Measurements from ENCODE around the gene CFAP52.

DNA sequence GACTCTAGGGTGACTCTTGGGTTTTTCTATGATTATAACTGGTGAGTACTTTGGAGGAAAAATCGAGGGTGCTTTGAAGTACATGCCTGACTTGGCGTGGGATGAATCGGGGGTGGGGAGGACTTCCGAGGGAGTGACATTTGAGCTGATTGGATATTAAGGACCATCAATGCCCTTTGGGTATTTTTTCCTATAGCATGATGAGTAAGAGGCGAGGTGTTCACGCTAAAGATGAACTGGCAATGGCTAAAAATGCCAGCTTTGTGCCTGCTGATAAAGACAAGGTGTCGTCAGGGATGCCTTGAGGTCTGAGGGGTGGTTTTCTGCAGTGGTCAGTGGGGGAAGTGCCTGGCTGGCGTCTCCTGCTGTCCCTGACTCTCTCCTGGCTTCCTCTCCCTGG lies 94.2 kb downstream of the CFAP52 start:
- TF ChIP-seq, protein P1, sequence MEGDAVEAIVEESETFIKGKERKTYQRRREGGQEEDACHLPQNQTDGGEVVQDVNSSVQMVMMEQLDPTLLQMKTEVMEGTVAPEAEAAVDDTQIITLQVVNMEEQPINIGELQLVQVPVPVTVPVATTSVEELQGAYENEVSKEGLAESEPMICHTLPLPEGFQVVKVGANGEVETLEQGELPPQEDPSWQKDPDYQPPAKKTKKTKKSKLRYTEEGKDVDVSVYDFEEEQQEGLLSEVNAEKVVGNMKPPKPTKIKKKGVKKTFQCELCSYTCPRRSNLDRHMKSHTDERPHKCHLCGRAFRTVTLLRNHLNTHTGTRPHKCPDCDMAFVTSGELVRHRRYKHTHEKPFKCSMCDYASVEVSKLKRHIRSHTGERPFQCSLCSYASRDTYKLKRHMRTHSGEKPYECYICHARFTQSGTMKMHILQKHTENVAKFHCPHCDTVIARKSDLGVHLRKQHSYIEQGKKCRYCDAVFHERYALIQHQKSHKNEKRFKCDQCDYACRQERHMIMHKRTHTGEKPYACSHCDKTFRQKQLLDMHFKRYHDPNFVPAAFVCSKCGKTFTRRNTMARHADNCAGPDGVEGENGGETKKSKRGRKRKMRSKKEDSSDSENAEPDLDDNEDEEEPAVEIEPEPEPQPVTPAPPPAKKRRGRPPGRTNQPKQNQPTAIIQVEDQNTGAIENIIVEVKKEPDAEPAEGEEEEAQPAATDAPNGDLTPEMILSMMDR (conservative IDR thresholded peaks at IDR 0.05) = no peak
- no peak for TF ChIP-seq EZH2 (IDR thresholded peaks at IDR 0.05; ENCODE audit: low read depth)
